Caco-2 (cell line): ENCODE data around the gene RBBP7. TPM values are rescaled to one million over a fixed set of nuclear protein-coding genes. Genes with fewer than 3 reads are reported as not detected.

Experiments used
- BruUV-seq: library from RNA; stranded (reverse); fragments of 400-500 nt; replicated peaks from 2 replicates; lab custom pipeline; 2021; lab: Mats Ljungman, UMichigan
- CTCF ChIA-PET: fragments of 300-600 bp; sonication (Branson Sonifier 250); formaldehyde crosslinking; loops from one replicate; lab custom pipeline; 2022; ENCODE audit warnings: antibody characterized with exemption; lab: Charles Lee
- POLR2A ChIA-PET: fragments of 300-600 bp; sonication (Branson Sonifier 250); formaldehyde crosslinking; loops from one replicate; lab custom pipeline; 2022; ENCODE audit warnings: antibody characterized with exemption; lab: Charles Lee
- DNase-seq, 2 experiments: peaks; one replicate each; pipeline versions ENCODE4 v3.0.0 to v3.0.0-alpha.2; 2020 to 2022
- H3K27me3 ChIP-seq: replicated peaks from 2 replicates; pipeline ENCODE4 v1.6.0; 2011; ENCODE audit warnings: low read length; ENCODE audit not compliant: control insufficient read depth, insufficient read depth
- H3K36me3 ChIP-seq: 2 replicates; pipeline ENCODE4 v1.5.1; 2011; ENCODE audit warnings: low read length; ENCODE audit not compliant: control insufficient read depth, insufficient read depth
- H3K4me1 ChIP-seq: fragments of 250-450 bp; sonication (Bioruptor Pico); 2 replicates; pipeline ENCODE4 v1.5.1; 2020; ENCODE audit warnings: mild to moderate bottlenecking
- H3K4me3 ChIP-seq: 2 replicates; pipeline ENCODE4 v1.5.1; 2011; ENCODE audit warnings: low read depth, mild to moderate bottlenecking, control low read depth, low read length
- H3K9me3 ChIP-seq: fragments of 250-450 bp; sonication (Bioruptor Pico); 2 replicates; pipeline ENCODE4 v1.5.1; 2020; ENCODE audit warnings: mild to moderate bottlenecking, moderate library complexity
- H3K27ac Mint-ChIP-seq: one replicate; pipeline ENCODE4 v1.8.0; 2022; ENCODE audit warnings: mixed read lengths; ENCODE audit not compliant: unreplicated experiment
- H3K27me3 Mint-ChIP-seq: one replicate; pipeline ENCODE4 v1.8.0; 2022; ENCODE audit warnings: mixed read lengths; ENCODE audit not compliant: insufficient read depth, unreplicated experiment
- H3K36me3 Mint-ChIP-seq: one replicate; pipeline ENCODE4 v1.8.0; 2022; ENCODE audit warnings: mild to moderate bottlenecking, mixed read lengths; ENCODE audit not compliant: insufficient read depth, unreplicated experiment
- H3K4me1 Mint-ChIP-seq: one replicate; pipeline ENCODE4 v1.8.0; 2022; ENCODE audit warnings: low read depth, mixed read lengths; ENCODE audit not compliant: unreplicated experiment
- H3K4me3 Mint-ChIP-seq: one replicate; pipeline ENCODE4 v1.8.0; 2022; ENCODE audit warnings: mild to moderate bottlenecking, moderate library complexity, mixed read lengths; ENCODE audit not compliant: unreplicated experiment
- H3K9me3 Mint-ChIP-seq: one replicate; pipeline ENCODE4 v1.8.0; 2022; ENCODE audit warnings: mixed read lengths; ENCODE audit not compliant: unreplicated experiment
- intact Hi-C: fragments of 100-400 bp; cut with micrococcal nuclease; formaldehyde crosslinking; loops from one replicate; pipeline ENCODE4 v1.10.0; 2022; ENCODE audit not compliant: unreplicated experiment
- total RNA-seq: library from RNA; stranded (reverse); gene quantifications from 2 replicates; pipeline ENCODE4 v1.2.3, GENCODE V29; 2022
- TF ChIP-seq, protein P1 (sequence below), 2 experiments: fragments of 200-600 bp in 1 of 2; IDR thresholded peaks; 1 replicate in 1 of 2; 2 replicates in 1 of 2; pipeline versions ENCODE4 v1.5.1 to v1.8.0; 2011 to 2022; ENCODE audit warnings: antibody characterized with exemption in 1 of 2, control low read depth in 1 of 2, inconsistent platforms in 1 of 2, low read depth in 1 of 2, low read length in 1 of 2, mild to moderate bottlenecking in 1 of 2, moderate library complexity in 1 of 2; ENCODE audit not compliant: insufficient read depth in 1 of 2, severe bottlenecking in 1 of 2, unreplicated experiment in 1 of 2

Gene RBBP7
- total RNA-seq, 1 experiment from 2014 or later = 131 TPM

DNA sequence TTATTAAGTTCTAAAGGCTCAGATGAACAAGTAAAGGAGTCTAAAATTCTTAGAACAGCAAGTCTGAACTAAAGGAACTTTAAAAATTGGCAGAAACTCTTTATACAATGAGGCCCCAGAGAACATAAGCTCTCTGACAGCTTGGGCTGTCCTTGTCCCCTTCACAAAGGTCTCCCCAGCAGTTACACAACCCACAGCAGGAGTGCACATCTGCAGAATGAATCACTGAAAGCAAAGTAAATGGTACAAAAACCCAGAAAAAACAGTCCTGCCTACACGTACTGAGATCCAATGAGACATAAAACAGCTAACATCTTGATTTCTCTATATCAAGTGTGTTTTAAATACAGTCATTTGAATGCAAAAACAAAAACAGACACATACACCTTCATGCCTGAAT lies 18.7 kb downstream of the RBBP7 start:
- Mint-ChIP-seq H3K27ac (no peak overlapping the region), H3K9me3 (no peaks in the 10 kb centered on the region), H3K4me3 (no peak overlapping the region), H3K27me3 (no peaks in the 10 kb centered on the region), H3K4me1 (no peaks in the 10 kb centered on the region), H3K36me3 (peaks cover 48% of the 10 kb centered on the region)
- CTCF ChIA-PET = no interaction called here
- Histone ChIP-seq H3K4me3 (no peak overlapping the region), H3K36me3 (no peaks in the 10 kb centered on the region), H3K4me1 (no peaks in the 10 kb centered on the region), H3K9me3 (no peaks in the 10 kb centered on the region), H3K27me3 (no peaks in the 10 kb centered on the region)
- intact Hi-C loops = no loop called here
- DNase-seq = no peak
- TF ChIP-seq, protein P1, sequence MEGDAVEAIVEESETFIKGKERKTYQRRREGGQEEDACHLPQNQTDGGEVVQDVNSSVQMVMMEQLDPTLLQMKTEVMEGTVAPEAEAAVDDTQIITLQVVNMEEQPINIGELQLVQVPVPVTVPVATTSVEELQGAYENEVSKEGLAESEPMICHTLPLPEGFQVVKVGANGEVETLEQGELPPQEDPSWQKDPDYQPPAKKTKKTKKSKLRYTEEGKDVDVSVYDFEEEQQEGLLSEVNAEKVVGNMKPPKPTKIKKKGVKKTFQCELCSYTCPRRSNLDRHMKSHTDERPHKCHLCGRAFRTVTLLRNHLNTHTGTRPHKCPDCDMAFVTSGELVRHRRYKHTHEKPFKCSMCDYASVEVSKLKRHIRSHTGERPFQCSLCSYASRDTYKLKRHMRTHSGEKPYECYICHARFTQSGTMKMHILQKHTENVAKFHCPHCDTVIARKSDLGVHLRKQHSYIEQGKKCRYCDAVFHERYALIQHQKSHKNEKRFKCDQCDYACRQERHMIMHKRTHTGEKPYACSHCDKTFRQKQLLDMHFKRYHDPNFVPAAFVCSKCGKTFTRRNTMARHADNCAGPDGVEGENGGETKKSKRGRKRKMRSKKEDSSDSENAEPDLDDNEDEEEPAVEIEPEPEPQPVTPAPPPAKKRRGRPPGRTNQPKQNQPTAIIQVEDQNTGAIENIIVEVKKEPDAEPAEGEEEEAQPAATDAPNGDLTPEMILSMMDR (IDR thresholded peaks at IDR 0.05; ENCODE audit: insufficient read depth in 1 of 2, low read depth in 1 of 2, low read length in 1 of 2, severe bottlenecking in 1 of 2, unreplicated experiment in 1 of 2) = no peak
- POLR2A ChIA-PET = no interaction called here
- no TSS peak for BruUV-seq

DNA sequence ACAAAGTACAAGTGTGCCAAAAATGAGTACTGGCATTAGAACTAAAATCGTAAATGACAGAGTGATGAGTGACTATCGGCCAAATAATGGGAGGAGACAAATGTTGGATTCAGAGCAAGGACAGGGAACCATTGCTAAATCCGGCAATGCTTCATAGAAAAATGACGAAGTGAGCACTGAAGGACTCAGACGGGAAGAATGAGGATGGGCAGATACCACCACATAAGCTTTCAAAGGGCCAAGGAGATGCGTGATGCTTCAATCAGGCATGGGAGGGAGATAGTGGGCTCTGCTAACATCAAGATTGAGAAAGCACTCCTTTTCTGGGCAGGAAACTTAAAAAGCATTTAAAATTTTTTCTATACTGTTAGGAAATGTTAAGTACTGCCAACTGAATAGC lies 21.6 kb downstream of the RBBP7 start:
- TF ChIP-seq, protein P1 (IDR thresholded peaks at IDR 0.05; ENCODE audit: insufficient read depth in 1 of 2, low read depth in 1 of 2, low read length in 1 of 2, severe bottlenecking in 1 of 2, unreplicated experiment in 1 of 2) = no peak
- DNase-seq = no peak
- H3K36me3 ChIP-seq = no peaks in the 10 kb centered on the region
- peaks cover 46% of the 10 kb centered on the region for H3K36me3 Mint-ChIP-seq
- no peak overlapping the region for H3K27ac Mint-ChIP-seq
- no peaks in the 10 kb centered on the region for H3K4me1 ChIP-seq
- H3K4me3 ChIP-seq = no peak overlapping the region
- H3K4me3 Mint-ChIP-seq = no peak overlapping the region
- H3K4me1 Mint-ChIP-seq = no peaks in the 10 kb centered on the region
- CTCF ChIA-PET = no interaction called here
- POLR2A ChIA-PET = no interaction called here
- no peaks in the 10 kb centered on the region for H3K9me3 Mint-ChIP-seq
- no peaks in the 10 kb centered on the region for H3K27me3 Mint-ChIP-seq
- BruUV-seq = no TSS peak
- H3K27me3 ChIP-seq = no peaks in the 10 kb centered on the region
- intact Hi-C loops = no loop called here
- H3K9me3 ChIP-seq = no peaks in the 10 kb centered on the region

DNA sequence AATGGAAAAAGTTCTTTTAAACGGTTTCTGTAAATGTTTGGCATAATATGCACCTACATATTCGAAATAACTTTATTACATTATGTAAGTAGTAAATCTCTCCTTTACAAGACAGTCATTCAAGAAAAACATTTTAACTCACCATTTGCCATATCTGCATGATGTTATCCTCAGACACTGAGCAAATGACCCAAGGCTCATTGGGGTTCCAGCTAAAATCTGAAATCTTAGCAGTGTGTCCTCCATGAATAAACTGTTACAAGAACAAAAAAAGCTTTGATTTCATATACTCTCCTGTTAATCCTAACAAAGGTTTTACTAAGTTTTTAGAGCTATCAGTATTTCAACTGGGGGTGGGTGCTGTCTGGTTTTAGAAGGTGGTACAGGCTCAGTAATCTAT lies 24.5 kb downstream of the RBBP7 start:
- Histone ChIP-seq H3K27me3 (no peaks in the 10 kb centered on the region), H3K36me3 (no peaks in the 10 kb centered on the region; the same call in 1 of the 2 replicates), H3K9me3 (no peaks in the 10 kb centered on the region), H3K4me3 (no peak overlapping the region), H3K4me1 (no peaks in the 10 kb centered on the region)
- no TSS peak for BruUV-seq
- POLR2A ChIA-PET = no interaction called here
- no peaks in the 10 kb centered on the region for H3K4me1 Mint-ChIP-seq
- CTCF ChIA-PET = no interaction called here
- H3K4me3 Mint-ChIP-seq = no peak overlapping the region
- no peak overlapping the region for H3K27ac Mint-ChIP-seq
- H3K9me3 Mint-ChIP-seq = no peaks in the 10 kb centered on the region
- TF ChIP-seq, protein P1 (IDR thresholded peaks at IDR 0.05; ENCODE audit: insufficient read depth in 1 of 2, low read depth in 1 of 2, low read length in 1 of 2, severe bottlenecking in 1 of 2, unreplicated experiment in 1 of 2) = no peak
- no peaks in the 10 kb centered on the region for H3K27me3 Mint-ChIP-seq
- H3K36me3 Mint-ChIP-seq = peaks cover 48% of the 10 kb centered on the region
- no peak for DNase-seq
- intact Hi-C loops = no loop called here
